ENCODE results near the gene EXOC2. TPM values are rescaled to one million over a fixed set of nuclear protein-coding genes. Genes with fewer than 3 reads are reported as not detected.
A peak's percentile ranks its signal among the peaks of the same experiment; 100 is the strongest.

The EXOC2 gene
- total RNA-seq, 2 experiments from 2014 or later = 31.9 to 35.4 TPM

- H3K4me3 Mint-ChIP-seq = peak overlapping the region; percentile 63
- DNase-seq = peak; percentile 48
- ATAC-seq (ENCODE audit: low read depth) = peak; percentile 0
Observed at GRCh38 chr6:447381-448165, 245.4 kb downstream of the EXOC2 start.

DNA sequence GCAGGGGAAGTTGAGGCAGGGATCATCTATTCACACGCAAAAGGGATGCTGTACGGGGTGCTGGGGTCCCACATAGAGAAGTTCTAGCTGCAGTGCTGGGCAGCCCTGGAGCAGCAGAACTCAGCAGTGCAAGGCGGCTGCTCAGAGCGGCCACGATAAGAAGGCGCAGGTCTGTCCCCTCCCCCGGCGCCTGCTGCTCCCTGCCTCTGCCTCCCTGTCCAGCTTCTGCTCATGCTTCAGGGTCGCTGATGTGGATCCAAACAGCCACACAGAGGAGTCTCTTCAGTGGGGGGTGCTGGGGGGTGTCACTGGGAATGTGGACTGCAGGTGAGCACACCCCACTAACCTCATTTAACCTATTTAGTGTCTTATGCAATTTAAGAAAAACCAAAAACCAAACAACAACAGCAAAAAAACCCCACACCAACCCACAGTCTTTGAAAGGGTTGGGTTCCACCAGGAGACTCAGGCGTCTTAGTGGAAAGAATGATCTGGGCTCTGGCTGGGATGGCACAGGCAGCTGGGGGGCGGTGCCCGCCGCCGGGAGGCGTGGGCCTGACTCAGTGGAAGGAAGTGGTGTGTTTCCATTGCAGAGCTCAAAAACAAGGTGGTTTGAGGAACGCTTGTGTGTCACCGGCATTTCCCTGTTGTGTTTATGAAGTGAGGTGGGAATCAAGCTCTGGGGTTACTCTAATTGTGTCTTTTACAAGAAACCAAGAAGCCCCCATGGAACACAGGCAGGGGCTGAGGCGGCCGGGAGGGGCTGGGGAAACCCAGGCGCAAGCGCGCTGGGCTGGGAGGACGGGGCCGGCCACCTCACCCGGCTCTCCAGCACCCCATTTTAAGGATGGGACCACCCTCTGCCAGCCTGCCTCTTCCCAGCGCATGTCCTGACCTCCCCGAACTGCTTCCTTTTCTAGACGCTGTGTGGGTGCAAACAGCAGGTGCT lies 246.2 kb downstream of the EXOC2 start:
- Mint-ChIP-seq H3K27me3 (no peaks in the 10 kb centered on the region), H3K4me3 (peak overlapping the region; percentile 63), H3K36me3 (peaks cover 2% of the 10 kb centered on the region), H3K4me1 (peaks cover 40% of the 10 kb centered on the region), H3K9me3 (no peaks in the 10 kb centered on the region), H3K27ac (peak overlapping the region; percentile 94)
- ATAC-seq (ENCODE audit: low read depth) (peak; percentile 72), DNase-seq (peak; percentile 83)
- POLR2A ChIA-PET = interaction anchor here (0.7 to 4.3 kb wide), 17 partner anchors 8 to 264 kb away, joined by 3 to 63 read pairs (median 6); partner anchors contain the start of gene IRF4

More at GRCh38 chr6:447381-448165, 245.4 kb downstream of the EXOC2 start:
- H3K4me1 Mint-ChIP-seq = peaks cover 40% of the 10 kb centered on the region
- peak overlapping the region; percentile 94 for H3K27ac Mint-ChIP-seq
- POLR2A ChIA-PET = interaction anchor here (0.7 to 4.3 kb wide), 14 partner anchors 7 to 263 kb away, joined by 3 to 63 read pairs (median 6); partner anchors contain the start of gene IRF4
- H3K36me3 Mint-ChIP-seq = peaks cover 2% of the 10 kb centered on the region
- no peaks in the 10 kb centered on the region for H3K9me3 Mint-ChIP-seq
- no peaks in the 10 kb centered on the region for H3K27me3 Mint-ChIP-seq

GRCh38 chr6:445571-446417 lies 247.1 kb downstream of the EXOC2 start:
- DNase-seq = peak; percentile 36
- ATAC-seq (ENCODE audit: low read depth) = no peak
- POLR2A ChIA-PET = interaction anchor here (0.7 to 4.3 kb wide), 18 partner anchors 9 to 106 kb away, joined by 3 to 63 read pairs (median 6); partner anchors contain the start of gene IRF4
- Mint-ChIP-seq H3K4me1 (peaks cover 42% of the 10 kb centered on the region), H3K27ac (peak overlapping the region; percentile 94), H3K36me3 (peaks cover 2% of the 10 kb centered on the region), H3K4me3 (peak overlapping the region; percentile 56), H3K27me3 (no peaks in the 10 kb centered on the region), H3K9me3 (no peaks in the 10 kb centered on the region)

DNA sequence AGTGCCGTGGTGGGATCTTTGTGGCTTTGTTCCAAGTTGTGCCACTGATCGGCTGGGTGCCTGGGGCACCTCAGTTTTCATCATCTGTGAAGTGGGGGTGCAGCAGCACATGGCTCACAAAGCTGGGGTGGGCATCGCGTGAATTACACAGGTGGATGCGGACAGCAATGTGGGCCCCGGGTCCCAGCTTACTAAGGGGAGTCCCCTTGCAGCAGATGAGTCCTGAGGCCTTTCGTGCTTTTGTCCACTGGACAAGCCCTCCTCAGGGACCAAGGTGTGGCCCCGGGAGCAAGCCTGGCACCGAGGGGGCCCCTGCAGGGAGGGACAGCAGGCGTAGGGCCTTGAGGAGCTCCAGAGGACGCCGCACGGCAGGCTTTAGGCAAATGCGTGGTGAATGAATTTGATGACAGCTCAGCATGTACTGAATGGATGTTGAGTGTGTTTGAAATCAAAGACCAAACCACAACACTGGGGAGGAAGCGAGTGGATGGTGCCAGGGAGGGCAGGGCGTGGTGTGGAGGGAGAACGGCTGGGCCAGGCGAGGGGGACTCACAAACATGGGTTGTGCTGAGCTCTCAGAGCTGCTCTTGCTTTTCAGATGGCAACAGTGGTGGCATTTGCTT lies 248.2 kb downstream of the EXOC2 start:
- DNase-seq (peak; percentile 64), ATAC-seq (ENCODE audit: low read depth) (peak; percentile 68)
- peak overlapping the region; percentile 50 for H3K4me3 Mint-ChIP-seq
- H3K36me3 Mint-ChIP-seq = peaks cover 2% of the 10 kb centered on the region
- H3K27me3 Mint-ChIP-seq = no peaks in the 10 kb centered on the region
- POLR2A ChIA-PET = interaction anchor here (0.6 to 4.3 kb wide), 16 partner anchors 9 to 267 kb away, joined by 3 to 63 read pairs (median 6); partner anchors contain the start of gene IRF4
- peaks cover 43% of the 10 kb centered on the region for H3K4me1 Mint-ChIP-seq
- H3K9me3 Mint-ChIP-seq = no peaks in the 10 kb centered on the region
- H3K27ac Mint-ChIP-seq = peak overlapping the region; percentile 94

GRCh38 chr6:443621-444159 lies 249.2 kb downstream of the EXOC2 start:
- ATAC-seq (ENCODE audit: low read depth) (no peak), DNase-seq (no peak)
- POLR2A ChIA-PET = interaction anchor here (1.6 to 4.3 kb wide), 4 partner anchors 8 to 81 kb away, joined by 5 to 49 read pairs (median 36); no protein-coding TSS in a partner anchor
- Mint-ChIP-seq H3K36me3 (no peaks in the 10 kb centered on the region), H3K4me1 (peaks cover 42% of the 10 kb centered on the region), H3K27ac (no peak overlapping the region), H3K9me3 (no peaks in the 10 kb centered on the region), H3K27me3 (no peaks in the 10 kb centered on the region), H3K4me3 (no peak overlapping the region)

- ATAC-seq (ENCODE audit: low read depth) = no peak
- Mint-ChIP-seq H3K4me3 (no peak overlapping the region), H3K9me3 (no peaks in the 10 kb centered on the region), H3K36me3 (no peaks in the 10 kb centered on the region), H3K27me3 (no peaks in the 10 kb centered on the region), H3K27ac (no peak overlapping the region), H3K4me1 (peaks cover 23% of the 10 kb centered on the region)
- POLR2A ChIA-PET = no interaction called here
- DNase-seq = peak; percentile 28
Observed at GRCh38 chr6:441126-441920, 251.6 kb downstream of the EXOC2 start.

DNA sequence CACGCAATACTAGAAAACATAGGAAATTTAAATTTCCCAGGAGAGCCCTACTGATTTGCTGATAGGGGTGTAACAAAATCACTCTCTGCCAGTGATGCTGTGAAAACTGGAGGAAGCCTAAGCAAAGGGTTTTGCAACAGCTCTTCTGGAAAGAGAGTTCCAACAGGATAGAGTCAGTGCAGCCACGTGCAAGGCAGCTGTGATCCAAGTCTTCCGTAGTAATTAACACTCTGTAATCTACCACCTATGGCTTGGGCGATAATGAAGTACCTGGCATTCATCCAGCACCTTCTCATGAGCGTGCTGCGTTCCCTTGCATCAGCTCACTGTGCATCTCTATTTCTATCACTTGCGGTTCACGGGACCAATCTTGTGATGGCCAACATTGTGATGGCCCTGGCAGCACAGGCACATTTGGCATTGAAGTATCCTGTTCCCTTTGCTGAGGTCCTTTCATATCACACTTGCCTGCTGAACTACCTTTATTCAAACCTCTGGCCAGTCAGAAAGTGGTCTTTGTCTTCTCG lies 253.2 kb downstream of the EXOC2 start:
- peaks cover 13% of the 10 kb centered on the region for H3K4me1 Mint-ChIP-seq
- no peak overlapping the region for H3K27ac Mint-ChIP-seq
- H3K36me3 Mint-ChIP-seq = no peaks in the 10 kb centered on the region
- no peaks in the 10 kb centered on the region for H3K9me3 Mint-ChIP-seq
- POLR2A ChIA-PET = no interaction called here
- no peak overlapping the region for H3K4me3 Mint-ChIP-seq
- H3K27me3 Mint-ChIP-seq = no peaks in the 10 kb centered on the region
- ATAC-seq (ENCODE audit: low read depth) (no peak), DNase-seq (no peak)

GRCh38 chr6:438634-439170 lies 254.2 kb downstream of the EXOC2 start:
- H3K36me3 Mint-ChIP-seq = no peaks in the 10 kb centered on the region
- no peak for ATAC-seq (ENCODE audit: low read depth)
- DNase-seq = no peak
- H3K27ac Mint-ChIP-seq = no peak overlapping the region
- H3K4me3 Mint-ChIP-seq = no peak overlapping the region
- H3K27me3 Mint-ChIP-seq = no peaks in the 10 kb centered on the region
- no peaks in the 10 kb centered on the region for H3K9me3 Mint-ChIP-seq
- peaks cover 16% of the 10 kb centered on the region for H3K4me1 Mint-ChIP-seq
- POLR2A ChIA-PET = interaction anchor here (5.6 kb wide), 1 partner anchor 7 kb away, joined by 49 read pairs; no protein-coding TSS in a partner anchor

GRCh38 chr6:437037-437392 lies 255.9 kb downstream of the EXOC2 start:
- H3K9me3 Mint-ChIP-seq = no peaks in the 10 kb centered on the region
- no peak overlapping the region for H3K27ac Mint-ChIP-seq
- peaks cover 29% of the 10 kb centered on the region for H3K4me1 Mint-ChIP-seq
- no peak for ATAC-seq (ENCODE audit: low read depth)
- no peak overlapping the region for H3K4me3 Mint-ChIP-seq
- POLR2A ChIA-PET = interaction anchor here (0.6 to 5.6 kb wide), 2 partner anchors 9 to 32 kb away, joined by 3 to 49 read pairs; no protein-coding TSS in a partner anchor
- no peaks in the 10 kb centered on the region for H3K27me3 Mint-ChIP-seq
- H3K36me3 Mint-ChIP-seq = no peaks in the 10 kb centered on the region
- DNase-seq = no peak

DNA sequence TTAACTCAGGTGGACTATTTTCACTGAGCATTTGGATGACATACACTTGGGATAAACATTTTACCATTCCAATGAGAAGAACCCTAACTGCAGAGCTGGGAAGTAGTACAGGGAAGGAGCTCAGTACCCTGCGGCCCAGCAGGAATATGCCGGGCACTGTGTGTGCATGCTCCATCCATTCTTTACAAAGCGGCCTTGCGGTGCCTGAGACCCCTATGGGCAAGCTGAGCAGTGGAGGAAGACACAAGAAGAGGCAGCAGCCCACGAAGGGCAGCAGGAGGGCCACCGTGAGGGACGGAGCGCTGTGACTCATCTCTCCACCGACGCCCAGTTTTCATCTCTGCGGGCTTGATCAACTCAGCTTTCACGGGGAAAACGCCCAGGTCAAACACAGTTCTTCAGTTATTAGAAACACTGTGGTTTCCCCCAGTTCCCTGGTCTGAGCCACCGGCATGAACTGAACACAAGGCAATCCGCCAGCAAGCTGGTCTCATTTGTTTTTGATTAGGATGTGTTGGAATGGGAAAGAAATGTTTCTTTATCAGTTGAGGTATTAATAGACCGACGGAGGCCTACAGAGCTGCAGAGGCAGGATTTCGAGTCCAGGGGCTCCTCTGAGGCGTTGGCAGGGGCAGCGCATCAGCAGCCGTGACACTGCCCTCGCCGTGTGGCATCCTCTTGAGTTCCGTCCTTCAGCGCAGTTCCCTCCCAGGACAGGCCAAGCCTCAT lies 256.5 kb downstream of the EXOC2 start:
- no peak for ATAC-seq (ENCODE audit: low read depth)
- no peaks in the 10 kb centered on the region for H3K27me3 Mint-ChIP-seq
- peaks cover 34% of the 10 kb centered on the region for H3K4me1 Mint-ChIP-seq
- H3K36me3 Mint-ChIP-seq = no peaks in the 10 kb centered on the region
- no peaks in the 10 kb centered on the region for H3K9me3 Mint-ChIP-seq
- POLR2A ChIA-PET = interaction anchor here (0.6 to 5.6 kb wide), 4 partner anchors 9 to 45 kb away, joined by 3 to 49 read pairs (median 16); partner anchors contain the start of gene IRF4
- no peak overlapping the region for H3K4me3 Mint-ChIP-seq
- DNase-seq = no peak
- H3K27ac Mint-ChIP-seq = peak overlapping the region; percentile 12
